ENCODE results near the gene NRBF2.

Gene NRBF2

DNA sequence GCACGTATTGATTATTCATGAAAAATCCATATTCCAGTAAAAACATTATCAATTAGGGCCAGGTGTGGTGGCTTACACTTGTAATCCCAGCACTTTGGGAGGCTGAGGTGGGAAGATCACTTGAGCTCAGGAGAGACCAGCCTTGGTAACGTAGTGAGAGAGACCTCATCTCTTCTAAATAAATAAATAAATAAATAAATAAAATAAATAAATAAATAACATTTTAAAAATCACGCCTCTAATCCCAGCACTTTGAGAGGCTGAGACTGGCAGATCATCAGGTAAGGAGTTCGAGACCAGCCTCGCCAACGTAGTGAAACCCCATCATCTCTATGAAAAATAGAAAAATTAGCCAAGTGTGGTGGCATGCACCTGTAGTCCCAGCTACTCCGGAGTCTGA is 32.1 kb downstream of the NRBF2 start:
- no peak for DNase-seq

DNA sequence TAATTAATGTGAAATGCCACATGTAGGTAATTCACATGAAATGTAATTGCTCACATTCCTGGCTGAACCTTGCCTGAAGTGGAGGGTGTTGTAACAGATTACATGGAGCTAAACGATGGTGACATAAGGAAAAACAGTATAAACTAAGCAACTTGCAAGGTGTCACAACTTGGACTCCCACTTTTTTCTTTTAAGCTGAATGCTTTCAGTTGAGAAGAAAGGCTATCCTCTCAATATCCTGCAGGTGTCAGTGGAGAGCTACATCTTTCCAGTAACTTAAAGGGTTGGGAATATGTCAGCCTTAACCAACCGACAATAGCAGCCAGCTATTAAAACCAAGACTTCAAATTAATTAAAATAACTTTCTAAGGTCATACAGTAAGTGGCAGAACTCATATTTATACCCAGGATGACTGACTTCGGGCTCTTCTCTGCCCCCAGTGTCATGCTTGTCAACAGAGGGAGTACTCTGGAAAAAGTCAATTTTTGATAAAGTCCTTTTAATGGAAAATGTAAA is 33.7 kb downstream of the NRBF2 start:
- no peak for DNase-seq

DNA sequence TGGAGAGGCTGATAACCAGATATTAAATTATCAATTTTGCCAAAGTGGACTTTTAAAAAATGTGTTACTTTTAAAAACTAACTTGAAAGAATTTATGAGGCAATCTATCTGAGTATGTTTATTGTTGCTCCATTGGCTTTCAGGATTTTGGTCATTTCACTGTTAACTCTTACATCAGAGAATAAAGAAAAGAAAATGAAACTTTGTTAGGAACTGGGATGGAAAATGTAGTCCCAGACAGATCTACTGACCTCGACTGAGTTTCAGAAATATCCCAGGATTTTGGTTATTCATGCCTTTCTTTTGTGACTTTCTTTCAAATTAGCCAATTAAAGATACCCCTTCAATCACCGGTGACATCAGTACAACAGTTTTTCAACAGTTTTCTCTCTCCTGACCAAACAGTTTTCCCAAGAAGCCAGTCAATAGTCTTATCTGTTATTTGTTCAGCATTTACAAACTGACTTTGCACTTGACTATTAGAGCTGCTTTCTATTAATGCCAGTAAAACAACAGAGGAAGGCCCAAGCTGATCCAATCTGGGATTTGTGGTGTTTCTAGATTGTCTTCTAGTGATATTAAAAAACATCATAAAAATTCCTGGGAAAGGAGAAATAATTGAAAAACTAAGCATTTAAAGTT is 35.8 kb downstream of the NRBF2 start:
- no peak for DNase-seq

DNA sequence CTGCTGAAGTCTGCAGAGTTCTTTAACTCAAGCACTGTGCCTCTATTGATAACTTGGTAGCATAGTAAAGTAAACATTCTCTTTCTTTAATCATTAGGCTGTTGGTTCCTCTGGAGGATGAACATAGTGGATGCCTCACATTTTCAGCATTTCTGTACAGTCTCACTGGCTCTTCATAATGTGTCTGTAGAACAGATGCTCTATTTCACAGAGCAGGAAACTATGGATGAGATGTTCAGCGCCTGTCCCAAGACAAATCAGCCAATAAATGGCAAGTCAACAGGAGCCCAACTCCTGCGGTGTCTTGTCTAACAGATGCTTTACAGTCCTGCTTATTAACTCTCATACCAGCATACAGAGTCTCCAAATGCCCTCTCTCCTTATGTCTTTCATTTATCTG is 36.5 kb downstream of the NRBF2 start:
- DNase-seq = no peak

DNA sequence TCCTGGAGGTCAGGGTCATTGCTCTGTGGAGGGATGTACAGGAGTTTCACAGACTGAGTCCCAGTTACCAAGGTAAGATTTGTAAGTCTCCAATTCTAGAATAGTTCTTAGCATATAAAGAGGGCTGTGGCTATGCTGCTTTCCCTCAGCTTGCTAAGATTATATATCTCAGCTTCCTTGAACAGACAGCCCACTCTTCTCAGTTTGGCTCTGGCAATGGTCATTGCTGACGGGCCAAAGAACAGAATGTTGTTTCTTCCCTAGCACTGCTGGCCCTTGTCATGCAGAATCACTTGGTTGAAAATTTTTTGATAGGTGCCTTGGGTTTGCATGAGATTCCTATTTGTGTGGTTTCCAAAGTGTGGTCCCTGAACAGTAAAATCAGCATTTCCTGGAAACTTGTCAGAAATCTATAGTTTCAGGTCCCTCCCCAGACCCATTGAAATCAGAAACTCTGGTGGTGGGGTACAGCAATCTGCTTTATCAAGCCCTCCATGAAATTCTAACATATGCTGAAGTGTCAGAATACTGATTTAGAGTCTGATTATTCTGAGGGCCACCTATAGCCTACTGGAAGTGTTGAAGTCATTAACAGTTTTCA is 38.2 kb downstream of the NRBF2 start:
- no peak for DNase-seq

DNA sequence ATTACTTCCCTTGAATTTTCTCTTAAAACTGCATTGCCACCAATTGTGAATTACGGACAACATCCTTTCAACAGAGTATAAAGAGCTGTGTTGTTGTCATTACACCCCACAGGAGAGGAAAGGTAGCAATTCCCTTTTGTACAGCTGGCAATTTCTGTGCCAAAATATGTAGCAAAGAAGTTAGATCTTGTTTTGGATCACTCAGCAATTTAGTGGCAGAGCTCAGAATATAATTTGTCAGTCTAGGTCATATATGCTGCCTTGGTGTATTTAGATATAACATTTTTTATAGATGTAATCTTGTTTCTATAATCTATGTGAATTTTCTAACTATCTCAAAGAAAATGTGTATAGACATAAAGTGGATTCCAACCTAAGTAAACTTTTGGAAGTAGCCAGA is 38.8 kb downstream of the NRBF2 start:
- no peak for DNase-seq

DNA sequence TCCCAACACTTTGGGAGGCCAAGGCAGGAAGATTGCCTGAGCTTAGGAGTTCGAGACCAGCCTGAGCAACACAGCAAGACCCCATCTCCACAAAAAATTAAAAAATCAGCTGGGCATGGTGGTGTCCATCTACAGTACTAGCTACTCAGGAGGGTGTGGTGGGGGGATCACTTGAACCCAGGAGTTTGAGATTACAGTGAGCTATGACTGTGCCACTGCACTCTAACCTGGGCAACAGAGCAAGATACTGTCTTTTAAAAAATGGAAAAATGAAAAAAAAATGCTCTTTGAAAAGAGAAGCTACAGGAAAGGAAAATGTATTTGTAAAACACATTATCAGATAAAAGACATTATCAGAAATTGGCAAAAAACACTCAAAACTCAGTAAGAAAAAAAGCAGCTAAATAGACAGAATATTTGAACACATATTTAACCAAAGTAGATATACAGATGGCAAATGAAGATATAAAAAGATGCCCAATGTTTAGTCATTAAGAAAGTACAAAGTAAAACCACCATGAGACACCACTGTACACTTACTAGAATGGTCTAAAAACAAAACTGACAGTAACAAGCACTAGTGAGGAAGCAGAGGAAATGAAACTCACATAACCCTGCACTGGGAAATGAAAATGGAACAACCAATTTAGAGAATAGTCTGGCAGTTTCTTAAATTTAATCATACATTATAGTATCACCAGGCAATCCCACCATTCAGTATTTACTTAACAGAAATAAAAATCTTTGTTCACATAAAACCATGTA is 40.5 kb downstream of the NRBF2 start:
- DNase-seq = no peak

DNA sequence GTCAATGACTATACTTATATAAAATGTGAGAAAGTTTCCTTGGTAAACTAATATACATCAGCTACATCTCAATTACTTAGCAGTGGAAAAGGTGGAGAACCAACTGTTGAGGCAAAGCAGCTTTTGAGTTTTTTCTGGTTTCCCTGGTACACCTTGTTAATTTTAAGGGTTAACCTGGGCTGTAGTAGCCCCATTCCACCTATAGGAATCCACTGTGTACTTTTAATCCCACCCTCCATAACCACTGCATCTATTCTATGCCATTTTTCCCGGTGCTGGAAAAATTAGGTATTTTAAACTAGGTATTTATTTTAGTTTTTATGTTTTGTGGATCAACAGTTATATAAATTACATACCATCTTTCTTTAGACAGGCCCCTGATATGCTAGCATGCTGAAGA is 42.4 kb downstream of the NRBF2 start:
- no peak for DNase-seq

DNA sequence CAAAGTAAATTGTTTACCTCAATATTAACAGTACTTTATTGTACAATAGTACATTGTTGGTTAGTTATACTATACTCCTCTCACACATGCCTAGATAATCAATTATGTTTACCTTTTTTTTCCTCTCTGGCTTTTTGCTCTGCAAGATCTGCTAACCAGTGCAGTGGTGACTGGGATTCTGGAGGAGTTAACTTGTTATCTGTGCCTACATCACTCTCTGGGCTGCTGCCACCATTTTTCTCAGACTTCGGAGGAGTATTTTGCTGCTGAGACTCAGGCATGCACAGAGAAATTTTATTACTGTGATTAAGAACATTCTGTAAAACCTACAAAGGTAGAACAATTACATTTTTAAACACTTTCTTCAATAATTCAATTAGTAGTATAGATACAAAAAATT is 59.7 kb downstream of the NRBF2 start:
- DNase-seq = no peak

DNA sequence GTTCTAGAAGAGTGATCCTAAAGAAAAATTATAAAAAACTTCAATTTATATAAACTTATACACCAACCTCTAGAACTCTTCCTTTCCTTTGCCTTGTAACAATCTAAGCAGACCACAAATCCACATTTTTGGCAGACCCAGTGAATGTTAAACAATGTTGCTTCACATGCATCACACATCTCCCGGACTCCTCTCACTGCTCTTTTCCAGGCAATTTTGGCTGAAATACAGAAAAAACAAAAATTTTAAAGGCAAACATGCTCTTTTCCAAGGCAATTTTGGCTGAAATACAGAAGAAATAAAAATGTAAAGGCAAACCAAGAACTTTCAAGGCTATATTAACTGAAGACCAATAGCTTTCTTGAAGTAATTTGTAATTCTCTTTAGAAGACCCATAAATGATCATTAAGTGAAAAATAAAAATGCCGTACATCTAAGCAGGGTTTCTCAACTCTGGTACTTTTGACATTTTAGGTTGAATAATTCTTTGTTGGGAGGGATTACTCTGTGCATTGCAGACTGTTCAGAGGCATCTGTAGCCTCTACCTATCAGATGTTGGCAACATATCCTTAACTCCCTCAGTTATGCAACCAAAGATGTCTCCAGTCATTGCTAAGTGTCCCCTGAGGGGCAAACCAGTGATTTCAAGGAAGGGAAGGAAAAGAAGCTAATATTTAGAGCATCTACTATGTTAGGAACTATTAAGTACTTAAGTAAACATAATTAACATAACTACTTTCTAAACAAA is 64.4 kb downstream of the NRBF2 start:
- DNase-seq = no peak

DNA sequence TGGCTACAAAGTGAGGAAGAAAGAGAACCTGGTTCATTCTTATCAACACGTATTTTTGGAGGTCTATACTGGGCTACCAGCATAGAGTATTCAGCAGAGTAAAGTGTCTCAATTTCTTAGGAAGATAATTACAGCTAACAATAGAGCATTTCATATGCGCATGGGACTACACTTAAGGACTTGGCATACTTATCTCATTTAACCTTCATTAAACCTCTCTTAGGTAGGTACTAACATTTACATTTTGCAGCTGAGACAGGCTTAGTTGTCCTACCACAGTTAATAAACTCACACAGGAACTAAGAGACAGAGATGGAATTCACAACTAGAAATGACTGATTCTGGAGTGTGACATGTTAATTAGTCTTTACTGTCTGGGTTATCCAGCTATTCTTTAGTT is 66.6 kb downstream of the NRBF2 start:
- no peak for DNase-seq

DNA sequence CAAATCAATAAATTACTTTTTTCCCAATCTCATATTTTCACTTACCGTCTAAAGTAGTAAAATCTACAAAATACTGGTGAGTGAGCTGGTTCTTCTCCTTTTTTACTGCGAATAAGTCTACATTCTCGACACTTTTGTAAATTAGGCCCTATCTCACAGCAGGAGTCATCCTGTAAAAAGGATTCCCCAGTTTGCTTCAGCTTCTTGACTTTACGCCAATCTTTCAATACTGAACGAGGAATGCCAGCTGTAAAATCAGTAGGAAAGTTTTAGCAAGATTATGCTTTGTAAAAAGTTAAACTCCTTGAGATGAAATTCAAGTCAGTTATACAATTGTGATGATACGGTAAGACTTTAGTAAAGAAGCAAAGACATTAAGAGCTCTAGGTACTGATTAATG is 67.3 kb downstream of the NRBF2 start:
- DNase-seq = no peak

DNA sequence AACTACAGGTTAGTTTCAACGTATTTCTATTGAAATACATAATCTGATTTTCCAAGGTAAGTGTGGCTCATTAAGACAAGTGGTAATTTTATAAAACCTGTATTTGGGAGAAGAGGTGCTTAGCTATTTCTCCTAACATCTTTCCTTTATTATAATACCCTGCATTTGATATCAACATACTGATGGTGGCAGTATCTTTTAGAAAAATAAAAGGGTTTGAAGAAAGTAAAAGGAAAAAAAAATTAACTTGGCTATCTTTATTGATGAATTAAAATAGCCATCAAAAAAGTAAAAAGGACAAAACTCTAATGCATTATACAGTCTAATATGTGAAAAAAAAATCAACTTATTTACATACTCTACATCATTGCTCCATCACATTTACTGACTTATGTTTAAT is 68.0 kb downstream of the NRBF2 start:
- DNase-seq = no peak
